ES-I3 (cell line): ENCODE data around the gene EGFLAM.

Source experiments
- H3K36me3 ChIP-seq: 2 replicates; pipeline ENCODE4 v1.6.1; 2013; ENCODE audit warnings: mild to moderate bottlenecking, low read length, control low read depth, moderate library complexity; ENCODE audit not compliant: insufficient read depth
- H3K4me1 ChIP-seq: 2 replicates; pipeline ENCODE4 v1.6.1; 2013; ENCODE audit warnings: mild to moderate bottlenecking, control low read depth, low read length; ENCODE audit not compliant: insufficient read depth
- H3K9ac ChIP-seq: 2 replicates; pipeline ENCODE4 v1.6.1; 2013; ENCODE audit warnings: low read depth, mild to moderate bottlenecking, low read length, moderate library complexity
- H3K9me3 ChIP-seq: 2 replicates; pipeline ENCODE4 v1.6.1; 2013; ENCODE audit warnings: mild to moderate bottlenecking, low read length, moderate library complexity; ENCODE audit not compliant: control insufficient read depth, insufficient read depth

The EGFLAM gene

DNA sequence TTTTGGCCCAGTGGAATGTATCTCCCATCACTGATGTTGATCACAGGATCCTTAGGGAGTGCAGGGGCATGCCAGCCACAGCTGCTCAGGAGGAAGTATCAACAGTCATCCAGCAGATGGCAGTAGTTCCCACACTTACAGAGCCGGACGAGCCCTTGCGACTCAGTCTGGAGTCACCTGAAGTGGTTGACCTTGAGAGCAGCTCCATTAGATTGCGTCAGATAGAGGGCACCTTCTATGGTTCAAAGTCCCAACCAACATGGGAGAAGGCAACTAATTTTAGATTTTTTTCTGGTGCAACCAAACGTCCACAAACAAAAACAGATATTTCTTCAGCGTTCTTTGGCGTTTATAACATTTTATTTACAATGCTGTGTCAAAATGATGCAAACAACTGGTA lies 124.5 kb downstream of the EGFLAM start:
- Histone ChIP-seq H3K9me3 (no peaks in the 10 kb centered on the region), H3K9ac (no peak overlapping the region), H3K4me1 (peaks cover 18% of the 10 kb centered on the region), H3K36me3 (no peaks in the 10 kb centered on the region)

DNA sequence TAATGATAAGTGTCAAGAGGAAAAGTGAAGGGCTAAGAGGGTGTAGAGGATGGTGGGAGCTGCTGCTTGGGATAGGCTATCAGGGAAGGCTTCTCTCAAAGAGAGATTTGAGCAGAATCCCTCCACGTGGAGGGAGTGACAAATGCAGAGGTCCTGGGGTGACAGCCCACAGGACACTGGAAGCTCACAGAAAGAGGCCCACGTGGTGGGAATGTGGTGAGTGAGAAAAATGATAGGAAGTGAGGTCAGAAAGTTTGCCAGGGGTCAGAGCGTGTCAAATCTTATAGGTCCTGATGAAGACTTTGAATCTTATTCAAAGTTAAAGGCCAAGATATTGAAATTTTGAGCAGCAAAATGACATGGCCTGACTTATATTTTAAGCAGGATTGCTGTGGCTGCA lies 125.3 kb downstream of the EGFLAM start:
- H3K9ac ChIP-seq, result no peak overlapping the region
- H3K36me3 ChIP-seq, result no peaks in the 10 kb centered on the region
- H3K9me3 ChIP-seq, result no peaks in the 10 kb centered on the region
- H3K4me1 ChIP-seq, result peaks cover 18% of the 10 kb centered on the region

DNA sequence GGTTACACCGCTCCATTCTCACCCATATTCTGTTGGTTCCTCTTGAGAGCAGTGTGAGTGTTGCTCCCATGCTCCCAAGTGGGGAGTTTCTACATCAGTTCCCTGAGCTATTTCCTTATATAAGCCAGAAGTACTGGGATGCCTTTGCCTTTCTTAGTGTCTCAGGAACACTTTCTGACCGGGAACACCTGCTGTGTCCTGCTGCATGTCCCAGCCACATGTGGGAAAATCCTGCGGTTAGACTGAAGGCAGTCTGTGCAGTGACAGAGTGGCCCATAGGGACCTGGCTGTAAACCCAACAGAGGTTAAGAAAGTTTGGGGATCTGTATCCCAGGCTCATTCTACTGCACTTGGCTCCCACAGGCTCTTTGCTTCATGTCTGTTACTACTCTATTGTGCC lies 126.0 kb downstream of the EGFLAM start:
- Histone ChIP-seq H3K9ac (no peak overlapping the region), H3K9me3 (no peaks in the 10 kb centered on the region), H3K4me1 (peaks cover 14% of the 10 kb centered on the region), H3K36me3 (no peaks in the 10 kb centered on the region)

DNA sequence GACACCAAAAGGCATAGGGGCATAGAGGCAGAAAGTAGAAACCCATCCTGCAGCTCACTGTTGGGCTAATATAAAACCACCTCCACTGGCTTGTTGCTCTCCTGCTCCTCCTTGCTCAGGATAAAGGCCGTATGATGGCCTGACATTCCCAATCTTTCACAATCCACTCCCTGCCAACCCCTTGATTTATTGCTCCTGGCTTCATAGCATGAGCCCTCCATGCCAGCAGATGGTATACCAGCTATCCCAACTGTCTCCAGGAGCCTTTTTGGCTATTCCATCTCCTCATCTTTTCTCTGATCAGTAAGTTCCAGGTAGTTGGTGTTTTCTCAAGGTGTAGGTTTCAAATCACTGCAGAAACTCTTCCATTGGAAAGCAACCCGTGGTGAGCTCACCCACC lies 128.8 kb downstream of the EGFLAM start:
- Histone ChIP-seq H3K36me3 (no peaks in the 10 kb centered on the region), H3K9ac (no peak overlapping the region), H3K4me1 (no peaks in the 10 kb centered on the region), H3K9me3 (no peaks in the 10 kb centered on the region)

DNA sequence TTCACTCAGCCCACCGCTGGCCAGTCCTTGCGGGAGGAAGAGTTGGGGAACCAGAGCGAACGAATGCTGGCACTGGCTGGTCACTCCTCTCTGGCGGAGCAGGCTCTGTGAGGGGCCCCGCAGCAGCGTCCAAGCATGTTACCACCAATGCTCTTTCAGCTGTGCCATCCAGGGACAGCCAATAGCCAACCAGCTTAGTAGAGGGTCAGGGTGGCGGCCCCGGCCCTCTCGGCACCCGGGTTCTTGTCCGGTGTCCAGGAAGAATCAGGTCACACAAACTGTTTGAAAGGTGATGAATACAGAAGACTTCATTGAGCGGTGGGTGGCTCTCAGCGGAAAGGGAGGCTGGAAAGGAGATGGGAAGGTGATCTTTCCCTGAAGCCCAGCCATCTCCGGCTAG lies 135.3 kb downstream of the EGFLAM start:
- H3K9me3 ChIP-seq, result no peaks in the 10 kb centered on the region
- no peak overlapping the region for H3K9ac ChIP-seq
- no peaks in the 10 kb centered on the region for H3K36me3 ChIP-seq
- H3K4me1 ChIP-seq, result no peaks in the 10 kb centered on the region

DNA sequence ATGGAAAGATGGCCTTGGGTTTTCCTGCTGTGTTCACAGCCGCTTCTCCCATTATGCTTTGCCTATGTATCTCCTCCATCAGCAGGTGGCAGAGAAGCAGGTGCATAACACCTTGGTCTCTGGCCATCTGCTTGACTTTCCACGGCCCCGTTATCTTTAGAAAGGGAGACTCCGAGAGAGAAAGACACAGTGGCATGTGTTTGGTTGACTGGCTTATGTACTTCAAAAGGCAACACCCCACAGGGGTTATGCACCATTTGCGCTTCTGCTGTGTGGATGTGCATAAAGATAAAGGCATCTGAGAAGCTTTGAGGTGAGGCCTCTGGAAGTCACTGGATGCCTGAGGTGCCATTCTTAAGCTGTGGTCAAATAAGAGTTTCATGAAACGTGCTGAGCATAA lies 138.4 kb downstream of the EGFLAM start:
- no peaks in the 10 kb centered on the region for H3K36me3 ChIP-seq
- H3K9ac ChIP-seq, result no peak overlapping the region
- H3K4me1 ChIP-seq, result no peaks in the 10 kb centered on the region

DNA sequence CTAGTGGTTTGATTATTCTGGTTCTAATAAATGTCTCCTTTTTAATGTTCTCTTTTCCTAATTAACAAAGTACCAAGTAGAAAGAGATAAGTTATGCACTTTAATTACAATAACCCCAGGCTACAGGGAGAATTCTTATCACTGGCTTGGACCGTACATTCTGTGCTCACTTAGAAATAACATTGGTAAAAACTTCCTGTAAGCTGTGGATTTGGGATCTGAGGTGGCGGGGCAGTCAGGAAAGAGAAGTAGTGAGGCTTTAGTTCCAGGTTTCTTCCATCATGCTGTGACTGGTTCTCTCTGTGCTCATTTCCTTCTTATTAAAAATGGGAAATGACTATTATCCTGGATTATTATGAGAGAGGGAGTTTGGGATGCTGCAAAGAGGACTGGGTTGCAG lies 142.0 kb downstream of the EGFLAM start:
- H3K36me3 ChIP-seq, result no peaks in the 10 kb centered on the region
- no peaks in the 10 kb centered on the region for H3K9me3 ChIP-seq
- H3K4me1 ChIP-seq, result no peaks in the 10 kb centered on the region
- H3K9ac ChIP-seq, result no peak overlapping the region

More for the DNA sequence above, 138.4 kb downstream of the EGFLAM start:
- no peaks in the 10 kb centered on the region for H3K9me3 ChIP-seq

DNA sequence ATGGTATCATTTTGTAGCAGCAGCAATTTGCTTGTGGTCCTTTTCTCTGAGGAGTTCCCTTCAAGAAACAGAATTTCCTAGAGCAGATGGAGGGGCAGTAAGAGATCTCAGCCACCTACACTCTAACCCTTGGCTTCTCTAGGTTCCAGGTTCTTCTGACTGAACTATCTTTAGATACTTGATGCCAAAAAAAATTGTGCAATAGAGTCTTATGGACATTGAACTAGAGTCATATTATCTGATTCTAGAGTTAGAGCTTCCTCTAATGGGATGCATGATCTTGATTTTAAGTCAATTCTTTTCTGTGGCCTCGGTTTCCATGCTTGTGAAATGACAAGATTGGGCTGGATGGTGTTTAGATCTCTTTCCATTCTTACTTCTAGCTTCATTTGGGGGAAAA lies 142.8 kb downstream of the EGFLAM start:
- H3K36me3 ChIP-seq, result no peaks in the 10 kb centered on the region
- H3K9ac ChIP-seq, result no peak overlapping the region
- no peaks in the 10 kb centered on the region for H3K4me1 ChIP-seq
- H3K9me3 ChIP-seq, result no peaks in the 10 kb centered on the region

DNA sequence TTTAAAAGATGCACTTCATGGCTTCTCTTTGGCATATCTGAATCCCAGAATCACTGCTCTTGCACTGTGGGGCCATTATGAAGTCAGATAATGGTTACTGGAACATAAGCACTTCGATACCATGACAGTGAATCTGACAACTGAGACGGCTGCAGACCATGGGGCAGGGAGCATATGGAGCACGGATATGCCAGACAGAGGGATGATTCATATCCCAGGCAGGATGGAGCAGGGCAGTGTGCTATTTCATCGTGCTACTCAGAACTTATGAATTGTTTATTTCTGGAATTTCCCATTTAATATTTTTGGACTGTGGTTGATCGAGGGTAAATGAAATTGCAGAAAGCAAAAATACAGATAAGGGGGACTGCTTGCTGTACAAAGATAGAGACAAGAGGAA lies 145.0 kb downstream of the EGFLAM start:
- H3K9ac ChIP-seq, result no peak overlapping the region

DNA sequence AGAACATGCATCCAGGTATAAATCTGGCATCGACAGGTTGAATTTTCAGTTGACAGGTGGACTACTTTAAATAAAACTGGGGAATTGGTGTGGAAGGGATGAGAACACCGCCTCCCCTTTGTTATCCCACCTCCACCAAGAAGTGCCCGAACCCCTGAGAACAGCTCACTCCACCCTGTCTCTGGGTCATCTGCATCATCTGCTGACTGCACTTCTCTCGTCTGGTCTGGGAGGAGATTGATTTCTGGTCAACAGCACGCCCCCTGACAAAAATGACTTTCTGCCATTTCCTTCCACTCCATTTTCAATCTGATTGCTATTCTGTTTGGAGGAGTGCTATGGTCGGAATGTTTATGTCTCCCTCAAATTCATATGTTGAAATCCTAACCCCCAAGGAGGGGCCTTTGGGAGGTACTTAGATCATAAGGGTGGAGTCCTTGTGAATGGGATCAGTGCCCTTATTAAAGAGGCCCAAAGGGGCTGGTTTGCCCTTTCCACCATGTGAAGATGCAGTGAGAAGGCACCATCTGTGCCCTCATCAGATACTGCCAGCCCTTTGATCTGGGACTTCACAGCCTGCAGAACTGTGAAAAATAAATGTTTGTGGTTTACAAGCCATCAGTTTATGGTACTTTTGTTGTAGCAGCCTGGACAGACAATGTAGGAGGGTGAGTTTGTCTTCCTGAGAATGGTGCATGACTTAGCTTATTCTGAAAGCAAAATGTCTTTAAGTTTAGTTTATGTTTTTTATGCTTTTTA lies 145.7 kb downstream of the EGFLAM start:
- H3K9ac ChIP-seq, result no peak overlapping the region
- no peaks in the 10 kb centered on the region for H3K4me1 ChIP-seq
- H3K9me3 ChIP-seq, result no peaks in the 10 kb centered on the region
- no peaks in the 10 kb centered on the region for H3K36me3 ChIP-seq

More for the DNA sequence above, 145.0 kb downstream of the EGFLAM start:
- Histone ChIP-seq H3K9me3 (no peaks in the 10 kb centered on the region), H3K4me1 (no peaks in the 10 kb centered on the region), H3K36me3 (no peaks in the 10 kb centered on the region)

DNA sequence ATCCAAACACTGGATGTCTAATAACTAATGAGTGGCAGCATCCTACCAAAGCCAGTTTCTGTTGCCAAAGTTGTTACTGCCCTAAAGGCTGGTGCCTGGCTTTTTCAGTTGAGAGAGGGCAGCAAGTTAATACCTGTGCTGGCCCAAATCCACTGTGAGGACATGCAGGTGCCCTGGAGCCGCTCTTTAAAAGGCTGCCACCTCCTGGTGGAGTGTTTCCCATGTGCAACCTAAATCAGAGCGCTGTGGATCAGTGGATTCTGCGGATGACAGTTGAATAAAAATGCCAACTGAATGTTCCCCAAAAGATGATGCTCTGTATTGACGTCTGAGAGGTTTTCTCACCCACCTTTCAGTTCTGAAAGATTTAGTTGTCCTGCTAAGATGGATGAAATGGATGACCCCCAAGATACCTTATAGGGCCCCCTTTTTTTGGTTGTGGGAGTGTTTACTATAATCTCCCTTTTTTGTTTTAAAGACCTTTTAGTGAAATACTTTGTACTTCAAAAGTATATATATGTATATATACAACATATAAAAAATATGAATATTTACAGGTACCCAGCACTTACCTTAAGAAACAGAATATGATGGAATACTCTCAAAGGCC lies 146.4 kb downstream of the EGFLAM start:
- H3K9me3 ChIP-seq, result no peaks in the 10 kb centered on the region

DNA sequence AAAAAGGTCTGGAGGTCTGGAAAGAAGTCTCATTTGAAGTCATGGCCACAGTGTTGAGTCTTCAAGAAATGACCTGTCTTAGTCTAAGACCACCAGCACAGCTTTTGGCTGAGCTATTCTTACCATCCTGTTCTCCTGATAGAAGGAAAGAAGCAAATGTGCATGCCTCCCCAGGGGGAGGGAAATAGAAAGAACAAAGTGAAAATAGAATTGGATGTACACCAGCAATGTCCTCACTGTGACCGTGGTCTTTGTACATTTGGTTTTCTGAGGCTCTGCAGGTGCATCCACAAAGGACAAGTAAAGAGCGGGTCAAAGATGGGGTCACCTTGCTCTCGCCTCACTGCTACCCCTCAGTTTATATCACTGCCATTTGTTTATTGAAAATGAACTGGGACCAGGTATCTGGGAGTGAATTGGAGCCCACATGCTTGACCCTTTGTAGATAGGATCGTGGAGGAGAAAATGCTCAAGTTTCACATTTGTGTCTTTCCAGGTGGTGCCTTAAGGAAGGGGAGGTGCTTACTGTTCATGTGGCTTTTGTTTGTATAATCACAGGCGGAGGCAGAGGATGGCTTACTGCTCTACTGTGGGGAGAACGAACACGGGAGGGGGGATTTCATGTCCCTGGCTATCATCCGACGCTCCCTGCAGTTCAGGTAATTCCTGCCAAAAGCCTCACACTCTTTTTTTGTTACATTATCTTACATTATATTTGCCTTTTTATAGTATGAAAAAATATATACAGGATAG lies 150.3 kb downstream of the EGFLAM start:
- Histone ChIP-seq H3K9me3 (no peaks in the 10 kb centered on the region), H3K9ac (no peak overlapping the region), H3K36me3 (no peaks in the 10 kb centered on the region), H3K4me1 (no peaks in the 10 kb centered on the region)

More for the DNA sequence above, 146.4 kb downstream of the EGFLAM start:
- Histone ChIP-seq H3K36me3 (no peaks in the 10 kb centered on the region), H3K4me1 (no peaks in the 10 kb centered on the region), H3K9ac (no peak overlapping the region)

DNA sequence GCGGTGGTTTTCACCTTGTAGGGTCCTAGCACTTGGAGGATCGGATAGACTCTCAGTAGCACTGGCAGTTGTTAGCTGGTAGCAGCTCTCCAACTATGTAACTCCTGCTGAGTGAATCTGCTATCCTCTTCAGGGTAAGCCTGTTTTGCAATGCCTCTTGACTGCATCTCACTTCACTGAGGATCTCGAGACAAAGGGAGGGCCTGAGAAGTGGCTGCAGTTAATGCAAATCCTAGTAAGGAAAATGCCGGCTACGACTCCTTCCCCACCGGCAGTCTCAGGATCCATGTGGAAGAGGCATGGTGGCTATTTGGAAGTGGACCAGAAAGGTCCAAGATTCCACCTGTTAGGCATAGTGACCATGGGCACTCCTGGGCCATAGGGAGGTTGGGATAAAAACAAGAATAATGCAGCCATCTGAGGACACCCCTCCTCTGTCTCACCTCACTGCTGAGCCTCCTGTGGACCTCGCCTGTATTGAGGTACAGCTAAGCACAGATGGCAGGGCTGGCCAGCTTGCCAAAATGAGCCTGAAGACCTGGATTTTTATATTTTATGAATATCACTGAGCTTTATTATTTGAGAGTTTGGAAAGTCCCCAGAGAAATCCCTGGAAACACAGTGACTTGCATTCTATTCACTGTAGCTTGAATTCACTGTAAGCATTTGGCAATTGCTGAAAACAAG lies 152.1 kb downstream of the EGFLAM start:
- Histone ChIP-seq H3K4me1 (no peaks in the 10 kb centered on the region), H3K9me3 (no peaks in the 10 kb centered on the region), H3K36me3 (no peaks in the 10 kb centered on the region), H3K9ac (no peak overlapping the region)

DNA sequence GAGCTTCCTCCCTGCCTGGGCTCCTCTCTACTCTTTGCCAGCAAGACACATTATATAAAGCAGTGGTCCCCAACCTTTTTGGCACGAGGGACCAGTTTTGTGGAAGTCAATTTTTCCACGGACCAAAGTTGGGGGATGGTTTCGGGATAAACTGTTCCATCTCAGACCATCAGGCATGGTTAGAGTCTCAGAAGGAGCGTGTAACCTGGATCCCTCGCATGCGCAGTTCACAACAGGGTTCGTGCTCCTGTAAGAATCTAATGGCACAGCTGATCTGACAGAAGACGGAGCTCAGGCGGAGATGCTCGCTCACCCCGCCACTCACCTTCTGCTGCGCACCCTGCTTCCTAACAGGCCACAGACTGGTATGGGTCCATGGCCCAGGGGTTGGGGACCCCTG lies 155.3 kb downstream of the EGFLAM start:
- Histone ChIP-seq H3K9me3 (no peaks in the 10 kb centered on the region), H3K9ac (no peak overlapping the region), H3K4me1 (peaks cover 6% of the 10 kb centered on the region), H3K36me3 (no peaks in the 10 kb centered on the region)
